GM12891 (cell line): ENCODE data around the gene UBE2E3.

Source experiments
- POLR2A ChIP-seq: IDR thresholded peaks from 2 replicates; pipeline ENCODE4 v1.6.1; 2011; ENCODE audit warnings: low read depth, low read length, control low read depth
- POLR2AphosphoS5 ChIP-seq: IDR thresholded peaks from 2 replicates; pipeline ENCODE4 v1.6.1; 2011; ENCODE audit warnings: low read depth, low read length, control low read depth

- TF ChIP-seq POLR2A: no peak
- no peak for TF ChIP-seq POLR2AphosphoS5
These were observed 105.3 kb downstream of the UBE2E3 start for GRCh38 chr2:181085734-181086133.
